Activated CD4-positive, alpha-beta T cell treated with anti-CD3 and anti-CD28 coated beads, Interleukin-2, amount 10 ng/mL, durations not matched to agents 24 days and 14 days (primary cell): ENCODE results near the gene ZMYND8. TPM values are rescaled to one million over a fixed set of nuclear protein-coding genes. Genes with fewer than 3 reads are reported as not detected.

Source experiments
- DNase-seq: peaks from one replicate; pipeline ENCODE4 v3.0.0; 2022
- H3K27ac Mint-ChIP-seq: one replicate; pipeline ENCODE4 v1.8.0; 2022; ENCODE audit warnings: mild to moderate bottlenecking, mixed read lengths
- H3K27me3 Mint-ChIP-seq: one replicate; pipeline ENCODE4 v1.8.0; 2022; ENCODE audit warnings: mixed read lengths
- H3K36me3 Mint-ChIP-seq: one replicate; pipeline ENCODE4 v1.8.0; 2022; ENCODE audit warnings: low read depth, mild to moderate bottlenecking, mixed read lengths
- H3K4me1 Mint-ChIP-seq: one replicate; pipeline ENCODE4 v1.8.0; 2021; ENCODE audit warnings: mixed read lengths
- H3K4me3 Mint-ChIP-seq: one replicate; pipeline ENCODE4 v1.8.0; 2022; ENCODE audit warnings: mild to moderate bottlenecking, moderate library complexity, mixed read lengths
- H3K9me3 Mint-ChIP-seq: one replicate; pipeline ENCODE4 v1.8.0; 2021; ENCODE audit warnings: mixed read lengths
- intact Hi-C: fragments of 100-400 bp; cut with micrococcal nuclease; formaldehyde crosslinking; loops from one replicate; pipeline ENCODE4 v1.15.1; 2023
- total RNA-seq: library from RNA; stranded (reverse); gene quantifications from 2 replicates; pipeline ENCODE4 v1.2.3, GENCODE V29; 2022

Gene ZMYND8
- total RNA-seq, 1 donor from 2014 or later = 38.1 TPM

DNA sequence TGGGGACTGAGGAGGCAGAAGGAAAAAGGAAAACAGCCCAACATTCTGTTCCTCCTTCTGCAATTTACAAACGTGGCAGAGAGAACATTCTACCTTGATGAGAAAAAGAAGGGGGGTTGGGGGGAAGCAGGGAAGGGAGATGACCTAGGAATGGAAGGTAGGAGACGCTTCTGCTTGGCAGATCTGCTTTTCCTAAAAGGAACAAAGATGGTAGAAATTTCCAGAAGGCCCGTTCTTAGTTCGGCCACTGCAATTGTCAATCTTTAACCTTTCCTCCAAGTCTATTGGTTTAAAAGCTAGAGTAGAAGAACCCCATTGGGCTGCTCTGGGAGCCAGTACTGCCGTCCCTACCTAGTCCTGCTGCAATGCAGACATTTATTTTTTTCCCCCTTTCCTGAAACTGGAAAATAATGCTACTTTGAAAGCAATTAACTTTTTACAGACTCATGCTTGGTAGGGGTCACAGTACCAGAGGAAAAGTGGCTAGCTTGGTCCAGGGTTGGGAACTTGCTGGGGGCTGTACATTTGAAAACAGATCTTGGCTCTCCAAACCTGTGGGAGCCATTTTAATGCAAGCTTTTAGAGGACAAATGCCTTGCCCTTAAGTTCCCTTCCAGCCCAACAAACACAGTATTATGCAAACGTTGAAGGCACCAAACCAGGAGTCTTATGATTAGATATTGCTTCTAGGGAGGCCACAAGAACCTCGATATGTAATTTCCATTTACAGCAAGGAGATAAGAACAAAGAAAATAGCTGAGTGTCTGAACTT is 2.6 kb downstream of the ZMYND8 start:
- Mint-ChIP-seq H3K9me3 (no peaks in the 10 kb centered on the region), H3K4me1 (peaks cover 25% of the 10 kb centered on the region), H3K27me3 (no peaks in the 10 kb centered on the region), H3K27ac (peak overlapping the region; percentile 99), H3K4me3 (peak overlapping the region; percentile 91), H3K36me3 (peaks cover 29% of the 10 kb centered on the region)
- intact Hi-C loops = loop anchor here (2.0 kb wide), 1 partner anchor 27 kb away; no protein-coding TSS in a partner anchor
- peak; percentile 61 for DNase-seq

GRCh38 chr20:47353239-47353691 is 3.2 kb downstream of the ZMYND8 start:
- peaks cover 21% of the 10 kb centered on the region for H3K4me1 Mint-ChIP-seq
- H3K4me3 Mint-ChIP-seq = peak overlapping the region; percentile 91
- intact Hi-C loops = no loop called here
- DNase-seq = no peak
- H3K9me3 Mint-ChIP-seq = no peaks in the 10 kb centered on the region
- no peaks in the 10 kb centered on the region for H3K27me3 Mint-ChIP-seq
- H3K27ac Mint-ChIP-seq = no peak overlapping the region
- H3K36me3 Mint-ChIP-seq = peaks cover 29% of the 10 kb centered on the region

DNA sequence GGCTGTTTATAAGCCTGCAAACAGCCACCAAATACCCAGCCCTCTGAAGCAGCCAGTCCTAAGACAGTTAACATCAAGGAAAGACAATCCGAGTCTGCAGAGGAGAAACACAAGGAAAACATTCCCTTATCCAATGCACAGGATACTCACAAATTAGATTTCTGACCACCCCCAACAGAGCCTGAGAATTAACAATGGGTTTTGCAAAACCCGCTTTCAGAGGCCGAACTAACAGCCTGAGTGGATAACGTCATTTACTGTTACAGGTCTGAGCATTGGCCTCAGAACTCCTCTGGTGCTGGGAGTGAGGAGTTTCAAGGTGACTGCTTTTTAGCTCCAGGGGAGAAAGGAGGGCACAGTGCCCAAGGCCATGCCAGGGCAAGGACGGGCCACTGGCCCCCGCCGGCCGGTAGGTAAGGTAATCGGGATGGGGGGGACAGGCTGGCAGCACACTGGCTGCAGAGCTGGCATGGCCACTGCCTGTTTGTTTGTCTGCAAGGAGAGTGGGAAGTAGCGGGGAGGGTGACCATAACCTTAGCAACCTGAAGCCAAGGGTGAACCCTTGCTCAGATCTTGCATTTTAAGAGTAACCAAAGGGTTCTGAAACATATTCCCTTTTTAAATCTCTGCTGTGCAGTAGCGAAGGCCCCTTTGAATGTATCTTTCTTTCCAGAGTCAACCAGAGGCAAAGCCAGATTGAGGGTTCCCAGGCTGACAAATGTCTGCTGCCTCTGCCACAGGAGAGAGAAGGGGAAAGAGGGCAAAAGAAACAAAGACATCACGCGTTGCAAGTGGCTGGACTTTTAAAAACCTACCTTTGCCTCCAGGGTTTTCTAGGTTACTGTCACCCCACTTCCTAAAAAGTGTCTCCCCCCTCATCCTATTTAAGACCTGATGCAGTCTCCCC is 3.9 kb downstream of the ZMYND8 start:
- intact Hi-C loops = no loop called here
- Mint-ChIP-seq H3K9me3 (no peaks in the 10 kb centered on the region), H3K27ac (peak overlapping the region; percentile 52)

GRCh38 chr20:47351643-47352331 is 4.7 kb downstream of the ZMYND8 start:
- DNase-seq = peak; percentile 67
- H3K4me1 Mint-ChIP-seq = peaks cover 15% of the 10 kb centered on the region
- intact Hi-C loops = loop anchor here (2.0 kb wide), 1 partner anchor 105 kb away; no protein-coding TSS in a partner anchor
- H3K9me3 Mint-ChIP-seq = no peaks in the 10 kb centered on the region
- no peak overlapping the region for H3K4me3 Mint-ChIP-seq
- peaks cover 41% of the 10 kb centered on the region for H3K36me3 Mint-ChIP-seq
- no peaks in the 10 kb centered on the region for H3K27me3 Mint-ChIP-seq
- peak overlapping the region; percentile 52 for H3K27ac Mint-ChIP-seq

More for the DNA sequence above, 3.9 kb downstream of the ZMYND8 start:
- Mint-ChIP-seq H3K36me3 (peaks cover 33% of the 10 kb centered on the region), H3K4me1 (peaks cover 17% of the 10 kb centered on the region), H3K4me3 (no peak overlapping the region), H3K27me3 (no peaks in the 10 kb centered on the region)
- DNase-seq = peak; percentile 58

GRCh38 chr20:47350691-47351545 is 5.6 kb downstream of the ZMYND8 start:
- no peaks in the 10 kb centered on the region for H3K9me3 Mint-ChIP-seq
- H3K27ac Mint-ChIP-seq = no peak overlapping the region
- intact Hi-C loops = loop anchor here (2.0 kb wide), 1 partner anchor 106 kb away; no protein-coding TSS in a partner anchor

GRCh38 chr20:47350181-47350550 is 6.3 kb downstream of the ZMYND8 start:
- H3K4me3 Mint-ChIP-seq = no peak overlapping the region
- DNase-seq = peak; percentile 63
- no peaks in the 10 kb centered on the region for H3K27me3 Mint-ChIP-seq
- peaks cover 47% of the 10 kb centered on the region for H3K36me3 Mint-ChIP-seq
- intact Hi-C loops = loop anchor here (2.0 kb wide), 1 partner anchor 107 kb away; no protein-coding TSS in a partner anchor
- H3K9me3 Mint-ChIP-seq = no peaks in the 10 kb centered on the region
- no peak overlapping the region for H3K27ac Mint-ChIP-seq
- H3K4me1 Mint-ChIP-seq = peaks cover 15% of the 10 kb centered on the region

More at GRCh38 chr20:47350691-47351545, 5.6 kb downstream of the ZMYND8 start:
- Mint-ChIP-seq H3K36me3 (peaks cover 46% of the 10 kb centered on the region), H3K4me1 (peaks cover 17% of the 10 kb centered on the region), H3K4me3 (no peak overlapping the region), H3K27me3 (no peaks in the 10 kb centered on the region)
- peak; percentile 57 for DNase-seq

DNA sequence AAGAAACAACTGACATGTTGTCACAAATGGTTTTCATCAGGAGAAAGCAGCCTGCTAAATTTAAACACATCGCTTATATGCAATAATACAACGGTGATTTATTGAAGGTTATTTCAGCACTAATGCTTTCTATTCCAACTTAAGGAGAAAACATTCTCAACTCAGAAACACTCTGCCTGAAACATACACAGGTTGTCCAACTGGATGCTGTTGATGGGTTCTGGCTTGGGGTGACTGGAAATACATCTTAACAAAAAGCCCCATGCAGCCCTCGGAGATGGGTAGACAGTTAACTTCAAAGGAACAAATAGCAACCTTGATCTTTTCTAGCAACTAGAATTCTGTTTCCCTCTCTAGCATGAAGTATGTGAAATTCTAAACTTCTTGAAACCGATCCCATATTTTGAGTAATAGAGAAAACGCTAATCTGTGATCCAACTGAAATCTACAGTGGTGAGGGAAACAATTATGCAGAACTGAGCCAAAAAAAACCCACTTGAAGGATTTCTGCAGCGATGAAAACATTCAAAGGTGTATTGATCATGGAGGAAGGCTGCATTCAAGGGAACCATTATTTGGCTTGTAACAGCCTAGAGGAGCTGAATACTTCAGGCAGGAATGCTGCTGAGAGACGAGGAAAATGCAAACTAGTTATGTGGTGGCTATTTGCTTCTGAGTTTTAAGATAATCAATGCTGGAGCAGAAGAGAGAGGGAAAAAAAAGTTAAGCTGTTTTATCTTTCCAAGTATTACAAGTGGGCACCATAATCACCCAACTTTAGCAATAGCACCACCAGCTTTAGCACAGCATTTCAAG is 6.9 kb downstream of the ZMYND8 start:
- H3K36me3 Mint-ChIP-seq = peaks cover 45% of the 10 kb centered on the region
- H3K4me3 Mint-ChIP-seq = no peak overlapping the region
- H3K27ac Mint-ChIP-seq = no peak overlapping the region
- intact Hi-C loops = loop anchor here (2.0 kb wide), 1 partner anchor 107 kb away; no protein-coding TSS in a partner anchor
- H3K4me1 Mint-ChIP-seq = peaks cover 17% of the 10 kb centered on the region
- no peaks in the 10 kb centered on the region for H3K27me3 Mint-ChIP-seq
- H3K9me3 Mint-ChIP-seq = no peaks in the 10 kb centered on the region
- DNase-seq = no peak

DNA sequence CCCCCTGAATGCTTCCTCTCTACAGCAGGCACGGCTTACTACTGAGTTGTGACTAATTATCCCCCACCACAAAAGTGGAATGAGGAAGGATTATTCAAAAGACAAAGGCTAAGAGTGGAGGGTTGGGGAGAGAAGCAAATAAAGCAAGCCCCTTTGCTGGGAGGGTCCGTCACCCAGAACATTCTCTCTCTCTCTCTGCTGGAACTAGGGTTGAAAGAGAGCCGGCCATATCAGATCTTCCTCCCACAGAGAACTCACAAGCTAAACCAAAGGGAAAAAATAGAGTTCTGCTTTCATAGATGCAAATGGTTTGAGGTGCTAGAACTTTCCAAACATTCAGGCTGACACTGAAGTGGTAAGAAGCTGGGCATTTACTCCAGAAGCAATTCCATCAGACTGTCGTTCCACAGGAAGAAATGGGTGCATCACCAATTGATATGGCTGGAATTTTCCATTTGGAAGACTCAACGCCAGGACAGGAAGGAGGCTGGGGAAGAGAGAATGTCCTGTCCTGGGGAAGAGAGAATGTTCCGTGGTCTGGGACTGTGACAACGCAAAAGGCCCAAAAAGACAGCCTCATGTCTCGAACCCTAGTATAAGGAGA is 7.9 kb downstream of the ZMYND8 start:
- H3K4me3 Mint-ChIP-seq = no peak overlapping the region
- peaks cover 44% of the 10 kb centered on the region for H3K36me3 Mint-ChIP-seq
- no peak overlapping the region for H3K27ac Mint-ChIP-seq
- intact Hi-C loops = no loop called here
- peaks cover 18% of the 10 kb centered on the region for H3K4me1 Mint-ChIP-seq
- no peak for DNase-seq
- H3K27me3 Mint-ChIP-seq = no peaks in the 10 kb centered on the region
- no peaks in the 10 kb centered on the region for H3K9me3 Mint-ChIP-seq

- no peak overlapping the region for H3K4me3 Mint-ChIP-seq
- intact Hi-C loops = no loop called here
- peaks cover 47% of the 10 kb centered on the region for H3K36me3 Mint-ChIP-seq
- no peak overlapping the region for H3K27ac Mint-ChIP-seq
- no peaks in the 10 kb centered on the region for H3K27me3 Mint-ChIP-seq
- H3K9me3 Mint-ChIP-seq = no peaks in the 10 kb centered on the region
- H3K4me1 Mint-ChIP-seq = peaks cover 18% of the 10 kb centered on the region
- DNase-seq = no peak
Observed at GRCh38 chr20:47347661-47348435, 8.7 kb downstream of the ZMYND8 start.

GRCh38 chr20:47346172-47346571 is 10.3 kb downstream of the ZMYND8 start:
- H3K4me1 Mint-ChIP-seq = peaks cover 18% of the 10 kb centered on the region
- intact Hi-C loops = no loop called here
- peak; percentile 57 for DNase-seq
- H3K4me3 Mint-ChIP-seq = no peak overlapping the region
- H3K27ac Mint-ChIP-seq = peak overlapping the region; percentile 41
- no peaks in the 10 kb centered on the region for H3K9me3 Mint-ChIP-seq
- no peaks in the 10 kb centered on the region for H3K27me3 Mint-ChIP-seq
- H3K36me3 Mint-ChIP-seq = peaks cover 38% of the 10 kb centered on the region

- Mint-ChIP-seq H3K27me3 (no peaks in the 10 kb centered on the region), H3K9me3 (no peaks in the 10 kb centered on the region), H3K4me3 (no peak overlapping the region), H3K4me1 (peaks cover 22% of the 10 kb centered on the region), H3K27ac (no peak overlapping the region), H3K36me3 (peaks cover 38% of the 10 kb centered on the region)
- DNase-seq = no peak
- intact Hi-C loops = no loop called here
Observed at GRCh38 chr20:47345214-47345613, 11.3 kb downstream of the ZMYND8 start.
